Measurements from ENCODE around the gene MED20.
A peak's percentile ranks its signal among the peaks of the same experiment; 100 is the strongest.

MED20 gene

GRCh38 chr6:41931792-41932191 lies 10.9 kb upstream of the MED20 start:
- no peak overlapping the region for H3K9ac ChIP-seq (ENCODE audit: low read depth, low read length)
- no peak overlapping the region for H3K4me3 ChIP-seq (ENCODE audit: low read length)
- H3K27me3 ChIP-seq (ENCODE audit: control insufficient read depth, insufficient read depth, low read length) = no peaks in the 10 kb centered on the region
- H3K36me3 ChIP-seq (ENCODE audit: insufficient read depth, low read length) = peaks cover 90% of the 10 kb centered on the region
- no peaks in the 10 kb centered on the region for H3K9me3 ChIP-seq (replicated peaks; ENCODE audit: low read length)
- peaks cover 18% of the 10 kb centered on the region for H3K4me1 ChIP-seq (ENCODE audit: control insufficient read depth, insufficient read depth, low read length)
- H3K4me2 ChIP-seq (ENCODE audit: low read length) = no peak overlapping the region

GRCh38 chr6:41929924-41930323 lies 9.0 kb upstream of the MED20 start:
- Histone ChIP-seq H3K9me3 (replicated peaks; ENCODE audit: low read length) (no peaks in the 10 kb centered on the region), H3K4me3 (ENCODE audit: low read length) (no peak overlapping the region), H3K9ac (ENCODE audit: low read depth, low read length) (no peak overlapping the region), H3K27me3 (ENCODE audit: control insufficient read depth, insufficient read depth, low read length) (no peaks in the 10 kb centered on the region), H3K36me3 (ENCODE audit: insufficient read depth, low read length) (peaks cover 77% of the 10 kb centered on the region), H3K4me1 (ENCODE audit: control insufficient read depth, insufficient read depth, low read length) (peaks cover 7% of the 10 kb centered on the region), H3K4me2 (ENCODE audit: low read length) (no peak overlapping the region)

GRCh38 chr6:41927253-41927652 lies 6.3 kb upstream of the MED20 start:
- Histone ChIP-seq H3K4me1 (ENCODE audit: control insufficient read depth, insufficient read depth, low read length) (peaks cover 19% of the 10 kb centered on the region), H3K27me3 (ENCODE audit: control insufficient read depth, insufficient read depth, low read length) (no peaks in the 10 kb centered on the region), H3K9me3 (replicated peaks; ENCODE audit: low read length) (no peaks in the 10 kb centered on the region), H3K9ac (ENCODE audit: low read depth, low read length) (peak overlapping the region; percentile 2), H3K4me3 (ENCODE audit: low read length) (no peak overlapping the region), H3K4me2 (ENCODE audit: low read length) (no peak overlapping the region), H3K36me3 (ENCODE audit: insufficient read depth, low read length) (peaks cover 65% of the 10 kb centered on the region)

GRCh38 chr6:41922154-41922553 lies 1.2 kb upstream of the MED20 start:
- Histone ChIP-seq H3K4me1 (ENCODE audit: control insufficient read depth, insufficient read depth, low read length) (peaks cover 38% of the 10 kb centered on the region), H3K36me3 (ENCODE audit: insufficient read depth, low read length) (peaks cover 14% of the 10 kb centered on the region), H3K9me3 (replicated peaks; ENCODE audit: low read length) (no peaks in the 10 kb centered on the region), H3K4me2 (ENCODE audit: low read length) (peak overlapping the region; percentile 80), H3K4me3 (ENCODE audit: low read length) (peak overlapping the region; percentile 95), H3K27me3 (ENCODE audit: control insufficient read depth, insufficient read depth, low read length) (no peaks in the 10 kb centered on the region), H3K9ac (ENCODE audit: low read depth, low read length) (peak overlapping the region; percentile 97)

- H3K36me3 ChIP-seq (ENCODE audit: insufficient read depth, low read length) = peaks cover 15% of the 10 kb centered on the region
- H3K4me2 ChIP-seq (ENCODE audit: low read length) = peak overlapping the region; percentile 80
- H3K27me3 ChIP-seq (ENCODE audit: control insufficient read depth, insufficient read depth, low read length) = no peaks in the 10 kb centered on the region
- H3K4me1 ChIP-seq (ENCODE audit: control insufficient read depth, insufficient read depth, low read length) = peaks cover 39% of the 10 kb centered on the region
- no peaks in the 10 kb centered on the region for H3K9me3 ChIP-seq (replicated peaks; ENCODE audit: low read length)
- H3K9ac ChIP-seq (ENCODE audit: low read depth, low read length) = peak overlapping the region; percentile 97
- peak overlapping the region; percentile 95 for H3K4me3 ChIP-seq (ENCODE audit: low read length)
These were observed 716 bp upstream of the MED20 start for GRCh38 chr6:41921712-41921998.

- Histone ChIP-seq H3K4me1 (ENCODE audit: control insufficient read depth, insufficient read depth, low read length) (peaks cover 29% of the 10 kb centered on the region), H3K4me2 (ENCODE audit: low read length) (peak overlapping the region; percentile 71), H3K9me3 (replicated peaks; ENCODE audit: low read length) (no peaks in the 10 kb centered on the region), H3K4me3 (ENCODE audit: low read length) (peak overlapping the region; percentile 48), H3K36me3 (ENCODE audit: insufficient read depth, low read length) (peaks cover 22% of the 10 kb centered on the region), H3K9ac (ENCODE audit: low read depth, low read length) (peak overlapping the region; percentile 59), H3K27me3 (ENCODE audit: control insufficient read depth, insufficient read depth, low read length) (no peaks in the 10 kb centered on the region)
These were observed 3.4 kb downstream of the MED20 start for GRCh38 chr6:41917528-41917927.

- Histone ChIP-seq H3K4me1 (ENCODE audit: control insufficient read depth, insufficient read depth, low read length) (peaks cover 23% of the 10 kb centered on the region), H3K27me3 (ENCODE audit: control insufficient read depth, insufficient read depth, low read length) (no peaks in the 10 kb centered on the region), H3K4me2 (ENCODE audit: low read length) (no peak overlapping the region), H3K9me3 (replicated peaks; ENCODE audit: low read length) (no peaks in the 10 kb centered on the region), H3K9ac (ENCODE audit: low read depth, low read length) (no peak overlapping the region), H3K4me3 (ENCODE audit: low read length) (no peak overlapping the region), H3K36me3 (ENCODE audit: insufficient read depth, low read length) (peaks cover 22% of the 10 kb centered on the region)
These were observed 5.9 kb downstream of the MED20 start for GRCh38 chr6:41914869-41915530.

GRCh38 chr6:41914343-41914742 lies 6.6 kb downstream of the MED20 start:
- peaks cover 25% of the 10 kb centered on the region for H3K36me3 ChIP-seq (ENCODE audit: insufficient read depth, low read length)
- no peaks in the 10 kb centered on the region for H3K27me3 ChIP-seq (ENCODE audit: control insufficient read depth, insufficient read depth, low read length)
- no peak overlapping the region for H3K4me3 ChIP-seq (ENCODE audit: low read length)
- H3K9me3 ChIP-seq (replicated peaks; ENCODE audit: low read length) = no peaks in the 10 kb centered on the region
- no peak overlapping the region for H3K4me2 ChIP-seq (ENCODE audit: low read length)
- H3K9ac ChIP-seq (ENCODE audit: low read depth, low read length) = no peak overlapping the region
- peaks cover 16% of the 10 kb centered on the region for H3K4me1 ChIP-seq (ENCODE audit: control insufficient read depth, insufficient read depth, low read length)

- no peaks in the 10 kb centered on the region for H3K9me3 ChIP-seq (replicated peaks; ENCODE audit: low read length)
- no peak overlapping the region for H3K4me2 ChIP-seq (ENCODE audit: low read length)
- no peaks in the 10 kb centered on the region for H3K27me3 ChIP-seq (ENCODE audit: control insufficient read depth, insufficient read depth, low read length)
- no peaks in the 10 kb centered on the region for H3K4me1 ChIP-seq (ENCODE audit: control insufficient read depth, insufficient read depth, low read length)
- H3K36me3 ChIP-seq (ENCODE audit: insufficient read depth, low read length) = peaks cover 55% of the 10 kb centered on the region
- no peak overlapping the region for H3K4me3 ChIP-seq (ENCODE audit: low read length)
- no peak overlapping the region for H3K9ac ChIP-seq (ENCODE audit: low read depth, low read length)
These were observed 11.2 kb downstream of the MED20 start for GRCh38 chr6:41909727-41910126.

GRCh38 chr6:41901882-41902519 lies 18.9 kb downstream of the MED20 start:
- Histone ChIP-seq H3K9ac (ENCODE audit: low read depth, low read length) (no peak overlapping the region), H3K4me2 (ENCODE audit: low read length) (no peak overlapping the region), H3K9me3 (replicated peaks; ENCODE audit: low read length) (no peaks in the 10 kb centered on the region), H3K36me3 (ENCODE audit: insufficient read depth, low read length) (peaks cover 24% of the 10 kb centered on the region), H3K27me3 (ENCODE audit: control insufficient read depth, insufficient read depth, low read length) (no peaks in the 10 kb centered on the region), H3K4me1 (ENCODE audit: control insufficient read depth, insufficient read depth, low read length) (no peaks in the 10 kb centered on the region), H3K4me3 (ENCODE audit: low read length) (no peak overlapping the region)

- Histone ChIP-seq H3K27me3 (ENCODE audit: control insufficient read depth, insufficient read depth, low read length) (no peaks in the 10 kb centered on the region), H3K4me3 (ENCODE audit: low read length) (no peak overlapping the region), H3K36me3 (ENCODE audit: insufficient read depth, low read length) (peaks cover 13% of the 10 kb centered on the region), H3K9me3 (replicated peaks; ENCODE audit: low read length) (no peaks in the 10 kb centered on the region), H3K4me2 (ENCODE audit: low read length) (no peak overlapping the region), H3K9ac (ENCODE audit: low read depth, low read length) (no peak overlapping the region), H3K4me1 (ENCODE audit: control insufficient read depth, insufficient read depth, low read length) (peaks cover 5% of the 10 kb centered on the region)
These were observed 20.1 kb downstream of the MED20 start for GRCh38 chr6:41900861-41901260.

GRCh38 chr6:41896281-41896680 lies 24.7 kb downstream of the MED20 start:
- Histone ChIP-seq H3K4me2 (ENCODE audit: low read length) (peak overlapping the region; percentile 95), H3K4me3 (ENCODE audit: low read length) (peak overlapping the region; percentile 95), H3K9ac (ENCODE audit: low read depth, low read length) (peak overlapping the region; percentile 91), H3K36me3 (ENCODE audit: insufficient read depth, low read length) (no peaks in the 10 kb centered on the region), H3K9me3 (replicated peaks; ENCODE audit: low read length) (no peaks in the 10 kb centered on the region), H3K27me3 (ENCODE audit: control insufficient read depth, insufficient read depth, low read length) (no peaks in the 10 kb centered on the region), H3K4me1 (ENCODE audit: control insufficient read depth, insufficient read depth, low read length) (peaks cover 13% of the 10 kb centered on the region)
